Measurements from ENCODE around the gene TACC2.

GRCh38 chr10:121994429-121994941, 5.5 kb downstream of the TACC2 start:
- TF ChIP-seq, protein P1, sequence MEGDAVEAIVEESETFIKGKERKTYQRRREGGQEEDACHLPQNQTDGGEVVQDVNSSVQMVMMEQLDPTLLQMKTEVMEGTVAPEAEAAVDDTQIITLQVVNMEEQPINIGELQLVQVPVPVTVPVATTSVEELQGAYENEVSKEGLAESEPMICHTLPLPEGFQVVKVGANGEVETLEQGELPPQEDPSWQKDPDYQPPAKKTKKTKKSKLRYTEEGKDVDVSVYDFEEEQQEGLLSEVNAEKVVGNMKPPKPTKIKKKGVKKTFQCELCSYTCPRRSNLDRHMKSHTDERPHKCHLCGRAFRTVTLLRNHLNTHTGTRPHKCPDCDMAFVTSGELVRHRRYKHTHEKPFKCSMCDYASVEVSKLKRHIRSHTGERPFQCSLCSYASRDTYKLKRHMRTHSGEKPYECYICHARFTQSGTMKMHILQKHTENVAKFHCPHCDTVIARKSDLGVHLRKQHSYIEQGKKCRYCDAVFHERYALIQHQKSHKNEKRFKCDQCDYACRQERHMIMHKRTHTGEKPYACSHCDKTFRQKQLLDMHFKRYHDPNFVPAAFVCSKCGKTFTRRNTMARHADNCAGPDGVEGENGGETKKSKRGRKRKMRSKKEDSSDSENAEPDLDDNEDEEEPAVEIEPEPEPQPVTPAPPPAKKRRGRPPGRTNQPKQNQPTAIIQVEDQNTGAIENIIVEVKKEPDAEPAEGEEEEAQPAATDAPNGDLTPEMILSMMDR (IDR thresholded peaks at IDR 0.05): no peak
- TF ChIP-seq POLR2A (IDR thresholded peaks at IDR 0.05): no peak

Data from lower leg skin (tissue), 3 donors.